Stimulated activated naive CD8-positive, alpha-beta T cell treated with anti-CD3 and anti-CD28 coated beads, Interleukin-15, Interleukin-2, amounts not matched to agents 100 U/mL and 50 U/mL, for 24 hours (primary cell): ENCODE data around the gene TGIF2.
"Not testable (repeated sequence)": the region's sequence is repeated elsewhere in the genome, so short reads cannot be mapped to it uniquely, and the experiment has no call there.

Experiments used
- ATAC-seq: fragments of 150-1000 bp; cut with Tn5 transposase; one replicate; pipeline ENCODE4 v1.10.0; 2021
- DNase-seq: peaks from one replicate; pipeline ENCODE4 v3.0.0; 2021

TGIF2 gene

DNA sequence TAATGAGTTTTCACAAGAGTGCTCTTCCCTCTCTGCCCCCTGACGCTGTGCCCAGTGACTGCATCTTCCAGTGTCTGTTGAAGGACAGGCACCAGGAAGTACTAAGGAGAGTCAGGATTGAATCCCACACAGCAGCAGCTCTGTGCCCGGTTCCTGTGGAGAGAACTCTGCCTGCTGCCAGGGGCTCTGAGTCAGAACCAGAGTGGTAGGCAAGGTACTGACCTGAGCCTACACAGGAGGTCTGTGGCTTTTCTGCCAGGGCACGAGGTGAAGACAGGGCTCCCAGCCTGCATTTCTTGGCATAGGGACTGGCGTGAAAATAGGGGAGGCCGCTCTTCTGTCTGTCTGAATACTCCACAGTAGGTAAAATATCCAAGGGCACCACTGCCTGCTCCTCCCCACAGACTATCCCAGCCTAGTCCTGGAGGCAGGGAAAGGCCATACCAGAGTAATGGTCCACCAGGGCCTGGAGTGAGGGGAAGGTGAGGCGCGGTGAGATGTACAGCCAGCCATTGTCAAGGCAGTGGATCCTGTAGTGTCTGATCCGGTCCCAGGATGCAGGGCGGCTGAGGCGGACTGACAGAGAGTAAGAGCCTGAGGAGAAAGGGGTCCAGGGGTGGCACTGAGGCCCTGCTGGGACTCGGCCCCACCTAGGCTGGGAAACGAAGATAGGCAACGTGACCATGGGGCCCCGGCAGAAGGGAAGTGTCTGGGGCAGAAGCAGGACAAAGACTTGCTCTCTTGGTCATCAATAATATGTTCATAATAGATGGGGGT is 41.6 kb downstream of the TGIF2 start:
- ATAC-seq = no peak
- DNase-seq = no peak

- no peak for DNase-seq
Measured at GRCh38 chr20:36620917-36621316, 47.5 kb downstream of the TGIF2 start.

GRCh38 chr20:36623444-36623843 is 50.0 kb downstream of the TGIF2 start:
- ATAC-seq (no peak), DNase-seq (no peak)

More at GRCh38 chr20:36620917-36621316, 47.5 kb downstream of the TGIF2 start:
- ATAC-seq = no peak

GRCh38 chr20:36624068-36624943 is 50.9 kb downstream of the TGIF2 start:
- ATAC-seq = no peak
- no peak for DNase-seq

GRCh38 chr20:36624944-36625324 is 51.5 kb downstream of the TGIF2 start:
- ATAC-seq = no peak

GRCh38 chr20:36628076-36628475 is 54.7 kb downstream of the TGIF2 start:
- ATAC-seq = peak; percentile 45
- no peak for DNase-seq

More at GRCh38 chr20:36624944-36625324, 51.5 kb downstream of the TGIF2 start:
- no peak for DNase-seq

- ATAC-seq (peak; percentile 80), DNase-seq (peak; percentile 63)
Measured at GRCh38 chr20:36629719-36630681, 56.6 kb downstream of the TGIF2 start.

DNA sequence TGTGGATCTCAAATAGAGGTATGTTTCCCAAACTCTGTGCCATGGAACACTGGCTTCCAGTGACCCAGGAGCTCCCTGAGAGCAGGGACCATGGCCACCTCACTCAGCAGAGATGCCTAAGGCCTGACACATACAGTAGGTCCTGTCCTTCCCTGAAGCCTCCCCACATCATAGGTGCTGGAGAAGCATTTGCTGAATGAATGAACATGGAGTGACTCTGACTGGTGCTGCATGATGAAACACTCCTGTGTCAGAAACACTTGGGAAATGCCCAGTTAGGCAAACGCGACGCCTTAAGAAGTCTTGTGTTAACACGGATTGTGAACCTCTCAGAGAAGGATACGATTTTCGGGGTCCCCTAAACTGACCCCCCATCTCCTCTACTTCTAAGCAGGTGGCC is 58.2 kb downstream of the TGIF2 start:
- no peak for ATAC-seq
- no peak for DNase-seq

- no peak for DNase-seq
- no peak for ATAC-seq
Measured at GRCh38 chr20:36632147-36632486, 58.7 kb downstream of the TGIF2 start.

DNA sequence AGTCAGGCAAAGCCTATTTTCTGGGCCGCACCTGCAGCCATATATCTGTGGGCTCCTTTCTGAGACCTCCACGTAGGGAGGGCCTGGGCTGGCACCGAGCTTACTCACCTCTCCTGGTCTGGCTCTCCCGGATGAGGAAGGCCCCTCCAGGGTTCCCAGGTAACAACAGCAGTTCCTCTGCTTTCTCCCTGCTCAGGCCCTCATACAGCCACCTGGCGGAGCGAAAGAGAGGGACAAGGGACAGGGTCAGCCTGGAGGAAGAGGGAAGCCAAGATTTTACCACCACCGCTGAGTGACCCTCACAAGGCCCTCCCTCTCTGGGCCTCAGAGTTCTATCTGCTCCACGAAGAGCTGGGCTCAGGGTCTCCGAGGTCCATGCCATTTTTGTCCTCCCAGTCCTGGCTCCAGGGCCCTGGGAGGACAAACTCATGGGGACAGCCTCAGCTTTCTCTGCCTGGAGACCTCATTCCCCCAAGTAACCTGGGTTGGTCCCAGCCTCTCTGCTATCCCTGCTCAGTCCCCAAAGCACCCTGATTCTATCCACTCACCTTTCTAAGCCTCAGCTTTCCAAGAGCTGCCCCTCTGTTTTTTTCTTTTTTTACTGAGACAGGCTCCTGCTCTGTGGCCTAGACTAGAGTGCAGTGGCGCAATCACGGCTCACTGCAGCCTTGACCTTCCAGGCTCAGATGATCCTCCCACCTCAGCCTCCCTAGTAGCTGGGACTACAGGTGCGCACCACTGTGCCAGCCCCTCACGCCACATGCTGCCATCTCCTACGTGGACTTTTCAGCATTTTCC is 59.3 kb downstream of the TGIF2 start:
- DNase-seq (no peak), ATAC-seq (no peak)

- DNase-seq (no peak), ATAC-seq (no peak)
Measured at GRCh38 chr20:36633285-36633772, 59.9 kb downstream of the TGIF2 start.

DNA sequence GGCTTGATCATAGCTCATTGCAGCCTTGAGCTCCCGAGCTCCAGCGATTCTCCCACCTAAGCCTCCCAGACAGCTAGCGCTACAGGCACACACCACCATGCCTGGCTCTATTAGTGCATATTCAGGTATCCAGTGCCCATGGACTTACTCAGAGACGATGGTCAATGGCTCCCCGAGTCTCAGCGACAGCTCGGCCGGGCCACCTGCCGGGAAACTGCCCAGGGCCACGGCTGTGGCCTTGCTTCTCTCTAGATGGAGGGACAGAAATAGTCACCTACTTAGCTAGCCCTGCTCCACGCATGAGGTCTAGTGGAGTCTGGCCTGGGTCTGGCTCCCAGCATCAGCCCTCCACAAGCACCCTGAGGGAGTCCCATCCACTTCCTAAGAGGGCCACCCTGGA is 60.9 kb downstream of the TGIF2 start:
- ATAC-seq = no peak
- no peak for DNase-seq

DNA sequence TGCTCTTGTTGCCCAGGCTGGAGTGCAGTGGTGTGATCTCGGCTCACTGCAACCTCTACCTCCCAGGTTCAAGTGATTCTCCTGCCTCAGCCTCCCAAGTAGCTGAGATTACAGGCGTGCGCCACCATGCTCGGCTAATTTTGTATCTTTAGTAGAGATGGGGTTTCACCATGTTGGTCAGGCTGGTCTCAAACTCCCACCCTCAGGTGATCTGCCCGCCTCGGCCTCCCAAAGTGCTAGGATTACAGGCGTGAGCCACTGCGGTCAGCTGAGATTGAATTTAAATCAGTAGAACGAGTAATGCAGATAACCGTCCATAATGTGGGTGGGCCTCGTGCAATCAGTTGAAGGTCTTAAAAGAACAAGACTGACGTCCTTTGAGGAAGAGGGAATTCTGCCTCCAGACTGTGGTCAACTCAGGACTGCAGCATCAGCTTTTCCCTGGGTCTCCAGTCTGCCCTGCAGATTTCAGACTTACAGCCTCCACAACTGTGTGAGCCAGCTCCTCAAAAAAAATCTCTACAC is 65.5 kb downstream of the TGIF2 start:
- not testable (repeated sequence) for DNase-seq, ATAC-seq

DNA sequence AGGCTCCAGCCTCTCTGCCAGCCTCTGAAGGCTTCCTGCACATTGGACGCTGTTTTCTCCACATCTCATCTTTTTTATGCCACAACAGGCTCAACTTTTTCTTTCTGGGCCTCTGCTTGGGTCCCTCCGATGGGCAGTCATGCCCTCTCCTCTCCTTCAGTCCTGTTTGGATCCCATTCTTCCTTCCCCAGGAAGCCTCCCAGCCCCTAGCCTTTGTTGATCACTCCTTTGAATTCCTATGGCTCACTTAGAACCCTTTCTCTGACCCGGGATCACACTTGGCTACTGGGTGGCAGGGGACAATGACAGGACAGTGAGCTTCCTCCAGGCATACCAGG is 68.1 kb downstream of the TGIF2 start:
- DNase-seq = no peak
- ATAC-seq = no peak

GRCh38 chr20:36642136-36642535 is 68.7 kb downstream of the TGIF2 start:
- DNase-seq = no peak
- no peak for ATAC-seq
